Muscle of leg (tissue), 11 donors: ENCODE results near the gene INPP5A. TPM values are rescaled to one million over a fixed set of nuclear protein-coding genes. Genes with fewer than 3 reads are reported as not detected.
"Not testable (repeated sequence)": the region's sequence is repeated elsewhere in the genome, so short reads cannot be mapped to it uniquely, and the experiment has no call there.

Experiments used
- DNase-seq: peaks from one replicate; pipeline ENCODE4 v3.0.0; 2013
- H3K27ac ChIP-seq: one replicate; pipeline ENCODE4 v1.5.1; 2013; ENCODE audit warnings: mild to moderate bottlenecking, low read length, control low read depth
- H3K27me3 ChIP-seq: one replicate; pipeline ENCODE4 v1.6.1; 2013; ENCODE audit warnings: low read length; ENCODE audit not compliant: control insufficient read depth, insufficient read depth
- H3K36me3 ChIP-seq: one replicate; pipeline ENCODE4 v1.6.1; 2013; ENCODE audit warnings: low read length; ENCODE audit not compliant: control insufficient read depth, insufficient read depth
- H3K4me1 ChIP-seq: one replicate; pipeline ENCODE4 v1.6.1; 2013; ENCODE audit warnings: low read length; ENCODE audit not compliant: control insufficient read depth, insufficient read depth
- H3K4me3 ChIP-seq: one replicate; pipeline ENCODE4 v1.5.1; 2013; ENCODE audit warnings: low read length, control low read depth
- H3K9me3 ChIP-seq: replicated peaks from 2 replicates; pipeline ENCODE4 v1.6.1; 2013; ENCODE audit warnings: low read depth, low read length; ENCODE audit not compliant: control insufficient read depth
- WGBS: methylation state at CpG from one replicate; pipeline ENCODE4 v1.1.5; 2013; ENCODE audit warnings: missing lambda C conversion rate; ENCODE audit not compliant: insufficient coverage; 5-methylcytosine and 5-hydroxymethylcytosine counted together
- polyA plus RNA-seq, 8 donors: library from polyadenylated mRNA; unstranded; fragments of 120-200 nt; gene quantifications; one replicate each; pipeline versions ENCODE4 v1.2.1 to v1.2.3, GENCODE V29; 2013; ENCODE audit warnings: inconsistent platforms in 1 of 8, low replicate concordance in 1 of 8; ENCODE audit not compliant: insufficient read length in 8 of 8, insufficient read depth in 1 of 8
- total RNA-seq: library from RNA; stranded (reverse); fragments of 120-200 nt; gene quantifications from one replicate; pipeline ENCODE4 v1.2.4, GENCODE V29; 2013

The INPP5A gene
- total and polyA plus RNA-seq, 9 donors = 34.1 to 56.2 (median 44.7) TPM

DNA sequence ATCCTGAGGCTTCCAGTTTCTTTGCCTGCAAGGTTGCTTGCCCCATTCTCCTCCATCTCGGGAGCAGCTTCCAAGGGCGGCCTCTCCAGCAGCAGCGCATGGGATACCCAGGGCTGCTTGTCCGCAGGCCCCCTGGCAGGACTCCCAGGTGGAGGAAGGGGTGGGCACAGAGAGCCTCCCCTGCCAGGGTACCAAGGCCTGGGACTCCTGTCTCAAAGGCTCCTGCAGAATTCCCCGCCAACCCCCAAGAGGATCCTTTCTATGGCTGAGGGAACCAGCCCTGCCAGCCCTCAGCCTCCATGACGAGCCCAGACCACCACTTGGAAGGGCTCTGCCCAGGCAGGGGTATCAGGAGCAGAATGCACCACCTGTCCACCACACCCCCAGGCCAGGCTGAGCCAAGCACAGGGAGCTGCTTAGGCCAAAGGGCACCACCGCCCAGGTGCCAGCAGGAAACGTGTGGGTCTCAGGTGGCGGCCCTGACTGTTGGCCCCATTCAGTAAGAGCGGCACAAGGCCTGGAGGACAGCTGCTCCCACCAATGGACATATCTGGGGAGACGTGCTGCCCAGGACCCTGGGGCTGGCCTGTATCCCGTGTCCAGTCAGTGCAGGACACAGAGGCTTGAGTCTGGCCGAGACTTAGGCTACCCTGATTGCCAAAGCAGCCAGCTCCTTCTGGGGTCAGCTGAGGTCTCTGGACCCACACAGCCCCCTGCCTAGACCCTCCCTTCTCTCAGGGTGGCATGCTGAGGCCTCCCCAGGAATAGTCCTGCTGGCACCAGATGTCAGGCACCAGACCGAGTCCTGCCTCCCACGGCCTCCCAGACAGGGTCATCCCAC is 33.8 kb upstream of the INPP5A start:
- Histone ChIP-seq H3K4me3 (no peak overlapping the region), H3K36me3 (no peaks in the 10 kb centered on the region), H3K27ac (no peak overlapping the region), H3K4me1 (peaks cover 31% of the 10 kb centered on the region), H3K27me3 (peaks cover 4% of the 10 kb centered on the region), H3K9me3 (no peaks in the 10 kb centered on the region)
- WGBS = 86% methylated on average over 13 of the region's 15 CpGs
- DNase-seq = no peak

DNA sequence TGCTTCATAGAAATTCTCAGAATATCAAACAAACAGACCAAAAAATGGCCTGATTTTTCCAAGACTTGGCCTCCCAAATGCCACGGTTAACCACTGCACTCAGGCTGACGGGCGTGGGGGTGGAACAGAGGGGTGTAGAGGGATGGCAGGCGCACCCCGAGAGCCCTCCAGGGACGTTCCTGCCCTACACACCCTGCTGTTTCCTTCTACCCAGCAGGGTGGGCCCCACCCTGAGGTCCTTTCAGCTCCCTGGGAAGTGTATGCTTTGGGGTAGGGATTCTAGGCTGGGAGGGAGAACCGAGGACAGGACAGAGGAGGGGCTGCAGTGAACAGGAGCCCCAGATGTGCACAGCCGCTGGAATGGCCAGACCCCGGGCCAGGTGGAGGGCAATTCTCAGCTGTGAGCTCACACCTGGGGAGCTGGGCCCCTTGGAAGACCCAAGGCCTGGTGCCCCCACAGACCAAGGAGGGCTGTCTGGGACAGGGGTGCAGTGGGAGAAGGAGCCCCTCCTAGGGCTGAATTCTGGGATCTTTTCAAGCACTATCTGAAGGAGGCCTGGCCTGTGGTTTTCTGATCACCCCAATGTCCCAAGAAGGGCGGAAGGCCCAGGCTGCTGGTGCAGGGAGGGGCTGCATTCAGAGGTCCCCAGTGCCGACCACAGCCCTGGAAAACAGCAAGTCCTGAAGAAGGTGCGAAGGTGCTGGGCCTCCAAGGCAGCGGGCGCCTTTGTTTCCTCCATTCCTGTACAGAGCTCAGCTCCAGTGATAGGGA is 32.9 kb upstream of the INPP5A start:
- DNase-seq = no peak
- Histone ChIP-seq H3K27me3 (peaks cover 4% of the 10 kb centered on the region), H3K4me1 (peaks cover 36% of the 10 kb centered on the region), H3K36me3 (no peaks in the 10 kb centered on the region), H3K4me3 (no peak overlapping the region), H3K9me3 (no peaks in the 10 kb centered on the region), H3K27ac (no peak overlapping the region)
- 81% methylated on average over 6 of the region's 14 CpGs for WGBS

DNA sequence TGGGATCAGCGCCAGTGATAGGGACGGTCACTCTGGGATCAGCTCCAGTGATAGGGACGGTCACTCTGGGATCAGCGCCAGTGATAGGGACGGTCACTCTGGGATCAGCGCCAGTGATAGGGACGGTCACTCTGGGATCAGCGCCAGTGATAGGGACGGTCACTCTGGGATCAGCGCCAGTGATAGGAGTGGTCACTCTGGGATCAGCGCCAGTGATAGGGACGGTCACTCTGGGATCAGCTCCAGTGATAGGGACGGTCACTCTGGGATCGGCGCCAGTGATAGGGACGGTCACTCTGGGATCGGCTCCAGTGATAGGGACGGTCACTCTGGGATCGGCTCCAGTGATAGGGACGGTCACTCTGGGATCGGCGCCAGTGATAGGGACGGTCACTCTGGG is 32.0 kb upstream of the INPP5A start:
- WGBS = 67% methylated on average over 11 of the region's 23 CpGs
- peaks cover 36% of the 10 kb centered on the region for H3K4me1 ChIP-seq

DNA sequence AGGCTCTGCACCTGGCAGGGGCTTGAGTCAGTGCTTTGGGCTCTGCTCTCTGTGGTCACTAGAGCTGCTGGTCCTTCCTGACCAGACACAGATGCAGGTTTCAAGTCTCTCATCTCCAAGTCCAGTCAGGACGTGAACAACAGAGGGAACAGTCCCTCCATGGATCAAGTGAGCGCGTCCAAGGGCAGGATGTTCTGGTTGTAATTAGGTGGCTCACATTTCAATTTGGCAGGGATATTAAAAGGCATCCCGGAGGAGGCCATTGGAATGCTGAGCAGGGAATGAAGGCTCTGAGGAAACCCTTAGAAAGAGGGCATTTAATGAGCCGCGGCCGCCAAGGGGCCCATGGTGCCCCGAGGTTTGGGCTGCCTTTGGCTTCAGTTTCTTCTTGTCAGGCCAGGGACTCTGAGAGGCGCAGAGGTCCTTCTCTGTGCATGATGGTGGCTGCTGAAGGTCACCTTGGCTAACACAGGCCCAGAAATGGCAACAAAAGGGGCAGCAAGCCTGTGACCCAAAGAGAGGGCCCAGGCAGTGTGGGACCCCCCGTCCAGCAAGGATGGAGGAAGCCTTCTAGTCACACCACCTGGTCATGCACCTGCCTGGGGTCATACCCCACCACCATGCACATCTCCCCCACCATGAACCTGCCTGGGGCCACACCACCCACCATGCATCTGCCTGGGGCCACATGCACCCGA is 30.7 kb upstream of the INPP5A start:
- H3K4me1 ChIP-seq = peaks cover 36% of the 10 kb centered on the region
- H3K36me3 ChIP-seq = no peaks in the 10 kb centered on the region
- peak overlapping the region; percentile 67 for H3K27ac ChIP-seq
- H3K4me3 ChIP-seq = no peak overlapping the region
- H3K9me3 ChIP-seq = no peaks in the 10 kb centered on the region
- peak; percentile 91 for DNase-seq
- 25% methylated on average over 11 of the region's 11 CpGs for WGBS
- H3K27me3 ChIP-seq = peaks cover 4% of the 10 kb centered on the region

More for the DNA sequence above, 32.0 kb upstream of the INPP5A start:
- not testable (repeated sequence) for H3K27me3 ChIP-seq, H3K27ac ChIP-seq, H3K9me3 ChIP-seq, H3K36me3 ChIP-seq, DNase-seq, H3K4me3 ChIP-seq

DNA sequence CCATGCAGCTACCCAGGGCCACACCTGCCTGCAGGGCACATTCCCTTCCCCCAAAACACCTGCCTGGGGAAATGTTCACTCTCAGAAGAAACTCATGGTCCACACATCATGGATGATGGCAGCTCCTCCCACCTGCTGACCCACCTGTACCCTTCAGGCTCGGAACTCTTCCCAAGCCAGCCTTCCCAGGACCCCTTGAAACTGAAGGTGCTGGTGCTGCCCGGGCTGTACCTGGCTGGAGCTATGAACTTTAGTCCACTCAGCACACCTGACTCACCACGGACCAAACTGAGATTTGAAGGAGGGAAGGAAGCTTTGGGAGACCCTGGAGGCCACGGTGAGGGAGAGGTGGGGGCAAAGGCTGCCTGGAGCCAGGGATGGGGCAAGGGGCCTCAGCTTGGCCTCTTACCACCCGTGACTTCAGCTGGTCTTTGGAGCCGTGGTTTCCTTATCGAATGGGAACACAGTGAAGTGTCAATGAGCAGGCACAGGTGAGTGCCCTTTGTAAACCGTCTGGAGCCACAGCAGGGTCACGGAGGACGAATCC is 30.1 kb upstream of the INPP5A start:
- H3K4me3 ChIP-seq = no peak overlapping the region
- peaks cover under 1% of the 10 kb centered on the region for H3K27me3 ChIP-seq
- WGBS = 76% methylated on average over 9 of the region's 10 CpGs
- H3K36me3 ChIP-seq = no peaks in the 10 kb centered on the region
- H3K4me1 ChIP-seq = peaks cover 38% of the 10 kb centered on the region
- DNase-seq = no peak
- H3K9me3 ChIP-seq = no peaks in the 10 kb centered on the region
- peak overlapping the region; percentile 67 for H3K27ac ChIP-seq

DNA sequence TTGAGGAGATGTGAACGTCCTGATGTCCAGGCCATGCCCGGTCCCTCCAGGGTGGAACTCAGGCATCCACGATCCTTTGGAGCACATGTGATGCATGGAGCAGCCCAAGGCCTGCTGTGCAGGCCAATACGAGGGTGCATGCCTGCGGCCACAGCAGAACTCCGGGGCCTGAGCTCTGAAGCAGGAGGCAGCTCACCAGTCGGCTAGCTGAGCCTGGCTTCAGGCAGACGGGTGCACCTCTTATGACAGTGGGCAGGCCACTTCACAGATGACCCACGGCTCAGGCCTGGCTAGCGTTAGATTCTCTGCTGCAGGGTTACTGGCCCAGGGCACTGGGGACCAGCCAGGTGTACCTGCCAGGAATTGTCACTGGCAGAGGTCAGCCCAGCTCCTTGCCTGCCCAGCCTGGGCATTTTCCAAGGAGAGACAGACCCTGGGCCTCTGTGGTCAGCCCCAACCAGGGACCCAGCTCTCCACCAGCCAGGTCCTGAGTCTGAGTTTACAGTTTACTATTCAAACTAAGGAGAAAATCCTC is 29.6 kb upstream of the INPP5A start:
- 83% methylated on average over 10 of the region's 10 CpGs for WGBS
- Histone ChIP-seq H3K36me3 (no peaks in the 10 kb centered on the region), H3K27me3 (no peaks in the 10 kb centered on the region), H3K4me1 (peaks cover 38% of the 10 kb centered on the region), H3K27ac (peak overlapping the region; percentile 55), H3K4me3 (no peak overlapping the region), H3K9me3 (no peaks in the 10 kb centered on the region)
- no peak for DNase-seq

DNA sequence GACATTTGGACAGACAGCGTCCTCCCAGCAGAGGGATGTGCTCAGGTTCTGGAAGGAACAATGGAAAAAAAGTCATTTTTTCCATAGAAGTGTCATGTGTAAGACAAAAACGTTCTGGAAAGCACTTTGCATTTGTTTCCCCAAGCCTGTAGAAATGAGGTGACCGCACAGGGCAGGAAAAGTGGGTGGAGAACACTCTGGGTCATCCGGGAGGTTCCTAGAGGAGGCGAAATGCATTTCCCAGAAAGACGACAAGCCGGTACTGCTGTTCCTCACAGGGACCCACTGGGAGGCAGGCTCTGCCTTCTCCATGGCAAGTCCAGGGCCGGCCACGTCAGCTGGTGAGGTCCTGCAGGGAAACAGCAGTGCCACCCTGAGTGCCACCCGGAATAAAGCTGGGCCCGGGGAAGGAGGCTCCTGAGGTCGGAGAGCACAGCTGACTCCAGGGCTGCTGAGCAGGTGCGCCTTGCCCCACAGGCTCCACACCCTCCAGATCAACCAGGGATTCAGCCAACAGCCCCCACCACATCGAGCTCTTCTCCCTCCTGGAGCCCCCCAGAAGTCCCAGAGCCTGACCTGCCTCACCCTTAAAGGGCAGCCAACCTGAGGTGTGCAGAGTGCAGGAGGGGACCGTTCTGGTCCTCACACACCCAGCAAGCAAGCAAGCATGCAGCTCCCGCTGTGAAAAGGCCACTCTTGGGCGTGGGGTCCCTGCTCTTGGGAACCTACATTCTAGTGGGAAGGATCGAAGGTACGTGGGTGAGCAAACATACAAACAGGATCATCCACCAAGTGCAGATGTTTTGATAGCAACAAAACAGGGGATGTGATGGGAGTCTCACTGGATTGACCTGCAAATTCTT is 28.8 kb upstream of the INPP5A start:
- DNase-seq = peak; percentile 87
- Histone ChIP-seq H3K27ac (peak overlapping the region; percentile 55), H3K9me3 (no peaks in the 10 kb centered on the region), H3K27me3 (no peaks in the 10 kb centered on the region), H3K4me1 (peaks cover 35% of the 10 kb centered on the region), H3K36me3 (no peaks in the 10 kb centered on the region), H3K4me3 (no peak overlapping the region)
- 59% methylated on average over 14 of the region's 19 CpGs for WGBS

DNA sequence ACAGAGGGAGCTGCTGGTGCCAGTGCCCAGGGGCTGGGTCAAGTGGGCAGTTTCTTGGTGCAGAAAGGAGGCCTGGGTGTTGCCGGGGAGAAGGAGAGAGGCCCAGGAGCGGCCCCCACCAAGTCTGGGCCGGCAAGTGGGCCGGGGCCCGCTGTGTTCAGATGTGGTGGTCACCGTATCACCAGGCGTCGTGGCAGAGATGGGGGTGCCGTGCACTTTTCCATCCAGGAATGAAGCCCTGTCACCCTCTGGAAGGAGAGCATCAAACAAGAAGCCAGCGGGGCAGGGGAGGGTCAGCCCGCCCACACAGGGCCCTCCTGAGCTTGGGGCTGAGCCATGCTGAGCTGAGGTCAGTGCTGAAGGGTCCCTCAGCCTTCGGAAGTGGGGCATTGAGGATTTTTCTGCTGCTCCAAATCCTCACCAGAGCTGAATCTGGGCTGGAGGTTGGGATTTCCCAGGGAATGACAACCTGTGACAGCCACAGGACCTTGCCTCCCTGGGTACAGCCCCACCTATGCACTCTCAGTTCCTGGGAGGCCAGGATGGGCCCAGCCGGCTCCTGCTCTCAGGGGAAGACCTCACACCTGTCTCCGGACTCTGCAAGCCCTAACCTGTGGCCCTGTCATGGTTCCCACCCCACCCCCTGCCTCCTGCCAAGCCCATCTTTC is 27.9 kb upstream of the INPP5A start:
- Histone ChIP-seq H3K27ac (no peak overlapping the region), H3K4me1 (peaks cover 33% of the 10 kb centered on the region), H3K4me3 (no peak overlapping the region), H3K27me3 (no peaks in the 10 kb centered on the region), H3K9me3 (no peaks in the 10 kb centered on the region), H3K36me3 (no peaks in the 10 kb centered on the region)
- DNase-seq = no peak
- 89% methylated on average over 14 of the region's 14 CpGs for WGBS

DNA sequence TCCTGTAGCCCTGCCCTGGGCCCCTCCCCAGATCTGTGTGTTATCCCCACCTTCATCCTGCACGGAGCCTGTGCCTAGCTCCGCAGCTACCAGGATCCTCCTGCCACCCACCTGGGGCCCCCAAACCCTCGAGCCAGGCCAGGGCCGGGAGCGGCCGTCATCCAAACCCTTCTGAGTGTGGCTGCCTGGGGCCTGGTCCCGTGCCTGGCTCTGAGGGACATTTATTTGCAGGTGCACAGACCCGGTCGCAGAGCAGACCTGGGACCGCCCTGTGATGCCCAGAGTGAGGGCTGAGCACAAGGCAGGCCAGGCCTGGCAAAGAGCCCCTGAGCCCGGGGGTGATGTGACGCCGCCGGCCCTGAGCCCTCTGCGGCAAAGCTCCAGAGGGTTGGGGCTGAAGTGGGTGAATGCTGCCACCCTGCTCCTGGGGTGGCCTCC is 27.4 kb upstream of the INPP5A start:
- Histone ChIP-seq H3K4me1 (peaks cover 39% of the 10 kb centered on the region), H3K27ac (no peak overlapping the region), H3K9me3 (no peaks in the 10 kb centered on the region), H3K4me3 (no peak overlapping the region), H3K36me3 (no peaks in the 10 kb centered on the region), H3K27me3 (no peaks in the 10 kb centered on the region)
- WGBS = 81% methylated on average over 13 of the region's 15 CpGs
- no peak for DNase-seq
